ENCODE measurements around the gene ACAN.

The ACAN gene

DNA sequence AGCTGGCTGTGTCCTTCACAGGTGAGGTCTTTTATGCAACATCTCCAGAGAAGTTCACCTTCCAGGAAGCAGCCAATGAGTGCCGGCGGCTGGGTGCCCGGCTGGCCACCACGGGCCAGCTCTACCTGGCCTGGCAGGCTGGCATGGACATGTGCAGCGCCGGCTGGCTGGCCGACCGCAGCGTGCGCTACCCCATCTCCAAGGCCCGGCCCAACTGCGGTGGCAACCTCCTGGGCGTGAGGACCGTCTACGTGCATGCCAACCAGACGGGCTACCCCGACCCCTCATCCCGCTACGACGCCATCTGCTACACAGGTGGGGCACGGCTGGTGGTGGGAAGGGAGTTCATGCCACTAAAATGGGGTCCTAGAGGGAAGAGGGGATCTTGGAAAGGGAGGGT is 40.1 kb downstream of the ACAN start:
- no peak for TF ChIP-seq ARNTL (CRISPR knock-in tag; IDR thresholded peaks at IDR 0.05; ENCODE audit: borderline replicate concordance, low read depth)
- no peak for ATAC-seq

GRCh38 chr15:88844749-88845386 is 41.6 kb downstream of the ACAN start:
- no peak for TF ChIP-seq CSDC2 (CRISPR knock-in tag; IDR thresholded peaks at IDR 0.05)
- no peak for TF ChIP-seq OSR1 (CRISPR knock-in tag; IDR thresholded peaks at IDR 0.05)
- TF ChIP-seq, protein P1, sequence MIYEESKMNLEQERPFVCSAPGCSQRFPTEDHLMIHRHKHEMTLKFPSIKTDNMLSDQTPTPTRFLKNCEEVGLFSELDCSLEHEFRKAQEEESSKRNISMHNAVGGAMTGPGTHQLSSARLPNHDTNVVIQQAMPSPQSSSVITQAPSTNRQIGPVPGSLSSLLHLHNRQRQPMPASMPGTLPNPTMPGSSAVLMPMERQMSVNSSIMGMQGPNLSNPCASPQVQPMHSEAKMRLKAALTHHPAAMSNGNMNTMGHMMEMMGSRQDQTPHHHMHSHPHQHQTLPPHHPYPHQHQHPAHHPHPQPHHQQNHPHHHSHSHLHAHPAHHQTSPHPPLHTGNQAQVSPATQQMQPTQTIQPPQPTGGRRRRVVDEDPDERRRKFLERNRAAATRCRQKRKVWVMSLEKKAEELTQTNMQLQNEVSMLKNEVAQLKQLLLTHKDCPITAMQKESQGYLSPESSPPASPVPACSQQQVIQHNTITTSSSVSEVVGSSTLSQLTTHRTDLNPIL (CRISPR knock-in tag; IDR thresholded peaks at IDR 0.05; ENCODE audit: low read depth), result no peak
- TF ChIP-seq TCF4 (CRISPR knock-in tag; IDR thresholded peaks at IDR 0.05; ENCODE audit: borderline replicate concordance), result no peak
- TF ChIP-seq BACH2 (CRISPR knock-in tag; IDR thresholded peaks at IDR 0.05; ENCODE audit: borderline replicate concordance), result no peak
- no peak for TF ChIP-seq ZFP30 (CRISPR knock-in tag; IDR thresholded peaks at IDR 0.05)
- no peak for TF ChIP-seq TSHZ2 (CRISPR knock-in tag; IDR thresholded peaks at IDR 0.05)
- no peak for TF ChIP-seq ZC3H10 (CRISPR knock-in tag; IDR thresholded peaks at IDR 0.05)
- TF ChIP-seq RARB (CRISPR knock-in tag; IDR thresholded peaks at IDR 0.05), result no peak
- no peak for TF ChIP-seq PATZ1 (CRISPR knock-in tag; IDR thresholded peaks at IDR 0.05; ENCODE audit: borderline replicate concordance)
- TF ChIP-seq ZNF70 (CRISPR knock-in tag; IDR thresholded peaks at IDR 0.05), result no peak
- TF ChIP-seq ZFP3 (CRISPR knock-in tag; IDR thresholded peaks at IDR 0.05), result no peak
- TF ChIP-seq ESRRG (CRISPR knock-in tag; IDR thresholded peaks at IDR 0.05), result no peak
- TF ChIP-seq, protein P2, sequence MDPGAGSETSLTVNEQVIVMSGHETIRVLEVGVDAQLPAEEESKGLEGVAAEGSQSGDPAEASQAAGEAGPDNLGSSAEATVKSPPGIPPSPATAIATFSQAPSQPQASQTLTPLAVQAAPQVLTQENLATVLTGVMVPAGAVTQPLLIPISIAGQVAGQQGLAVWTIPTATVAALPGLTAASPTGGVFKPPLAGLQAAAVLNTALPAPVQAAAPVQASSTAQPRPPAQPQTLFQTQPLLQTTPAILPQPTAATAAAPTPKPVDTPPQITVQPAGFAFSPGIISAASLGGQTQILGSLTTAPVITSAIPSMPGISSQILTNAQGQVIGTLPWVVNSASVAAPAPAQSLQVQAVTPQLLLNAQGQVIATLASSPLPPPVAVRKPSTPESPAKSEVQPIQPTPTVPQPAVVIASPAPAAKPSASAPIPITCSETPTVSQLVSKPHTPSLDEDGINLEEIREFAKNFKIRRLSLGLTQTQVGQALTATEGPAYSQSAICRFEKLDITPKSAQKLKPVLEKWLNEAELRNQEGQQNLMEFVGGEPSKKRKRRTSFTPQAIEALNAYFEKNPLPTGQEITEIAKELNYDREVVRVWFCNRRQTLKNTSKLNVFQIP (CRISPR knock-in tag; IDR thresholded peaks at IDR 0.05; ENCODE audit: borderline replicate concordance, low read depth), result no peak
- no peak for TF ChIP-seq SNAI2 (CRISPR knock-in tag; IDR thresholded peaks at IDR 0.05)
- TF ChIP-seq GLIS3 (CRISPR knock-in tag; IDR thresholded peaks at IDR 0.05), result no peak
- no peak for TF ChIP-seq TOX (CRISPR knock-in tag; IDR thresholded peaks at IDR 0.05; ENCODE audit: borderline replicate concordance)
- TF ChIP-seq PPARA (CRISPR knock-in tag; IDR thresholded peaks at IDR 0.05; ENCODE audit: borderline replicate concordance), result no peak
- no peak for TF ChIP-seq ARNTL (CRISPR knock-in tag; IDR thresholded peaks at IDR 0.05; ENCODE audit: borderline replicate concordance, low read depth)
- ATAC-seq, result no peak

GRCh38 chr15:88845616-88846015 is 42.4 kb downstream of the ACAN start:
- ATAC-seq, result no peak
- TF ChIP-seq ESRRG (CRISPR knock-in tag; IDR thresholded peaks at IDR 0.05) (no peak), TSHZ2 (CRISPR knock-in tag; IDR thresholded peaks at IDR 0.05) (no peak), ZNF565 (CRISPR knock-in tag; conservative IDR thresholded peaks at IDR 0.05; ENCODE audit: low read depth) (no peak), ZFP3 (CRISPR knock-in tag; IDR thresholded peaks at IDR 0.05) (no peak), GLIS3 (CRISPR knock-in tag; IDR thresholded peaks at IDR 0.05) (no peak)
